HL-60 (cell line): ENCODE results near the gene RPL36A.

Experiments used
- DNase-seq, 2 experiments: peaks; one replicate each; pipeline ENCODE4 v3.0.0-alpha.2; 2010 to 2020; ENCODE audit warnings: low read depth in 1 of 2, low spot score in 1 of 2
- H3K27ac ChIP-seq: fragments of 250-450 bp; sonication (Bioruptor Pico); replicated peaks from 2 replicates; pipeline ENCODE4 v1.5.1; 2020; ENCODE audit warnings: mild to moderate bottlenecking, moderate library complexity
- H3K27me3 ChIP-seq: fragments of 250-450 bp; sonication (Bioruptor Pico); 2 replicates; pipeline ENCODE4 v1.5.1; 2021; ENCODE audit warnings: mild to moderate bottlenecking, moderate library complexity; ENCODE audit not compliant: insufficient read depth, poor library complexity, severe bottlenecking
- H3K4me3 ChIP-seq: replicated peaks from 2 replicates; pipeline ENCODE4 v1.5.1; 2011; ENCODE audit warnings: mild to moderate bottlenecking, control low read depth, low read length; ENCODE audit not compliant: insufficient read depth
- CTCF ChIP-seq: IDR thresholded peaks from one replicate; pipeline ENCODE4 v1.5.1; 2011; ENCODE audit warnings: low read length, control low read depth, inconsistent platforms; ENCODE audit not compliant: insufficient read depth
- GABPA ChIP-seq: IDR thresholded peaks from 2 replicates; pipeline ENCODE4 v1.6.1; 2012; ENCODE audit warnings: low read depth
- POLR2AphosphoS5 ChIP-seq: IDR thresholded peaks from 2 replicates; pipeline ENCODE4 v1.6.1; 2012; ENCODE audit warnings: low read depth
- REST ChIP-seq: IDR thresholded peaks from 2 replicates; pipeline ENCODE4 v1.6.1; 2012; ENCODE audit warnings: low read depth; ENCODE audit not compliant: insufficient replicate concordance
- SPI1 ChIP-seq: IDR thresholded peaks from 2 replicates; pipeline ENCODE4 v1.6.1; 2012; ENCODE audit warnings: low read depth, mild to moderate bottlenecking, borderline replicate concordance

The RPL36A gene

DNA sequence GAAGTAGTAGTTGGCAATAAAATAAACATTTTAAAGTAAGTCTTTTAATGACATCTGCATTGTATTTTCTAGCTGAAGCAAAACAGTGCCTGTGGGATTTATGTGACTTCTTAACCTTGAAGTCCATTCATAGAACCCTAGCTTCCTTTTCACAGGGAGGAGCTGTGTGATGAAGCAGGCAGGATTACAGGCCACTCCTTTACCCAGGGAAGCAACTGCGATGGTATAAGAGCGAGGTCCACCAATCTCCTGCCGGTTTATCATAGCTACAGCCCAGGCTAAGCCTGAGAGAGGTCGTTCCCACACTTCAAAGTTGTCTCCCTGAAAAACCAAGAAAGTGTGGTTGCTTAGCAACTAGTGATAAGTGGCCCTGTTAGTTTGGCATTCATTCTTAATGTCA, 7.0 kb downstream of the RPL36A start:
- TF ChIP-seq CTCF = no peak
- TF ChIP-seq GABPA = no peak
- no peak for TF ChIP-seq SPI1
- no peak for TF ChIP-seq POLR2AphosphoS5
- TF ChIP-seq REST = no peak
- Histone ChIP-seq H3K4me3 (no peak overlapping the region), H3K27me3 (no peaks in the 10 kb centered on the region), H3K27ac (no peak overlapping the region)
- no peak for DNase-seq

GRCh38 chrX:101398694-101399093, 7.9 kb downstream of the RPL36A start:
- DNase-seq = no peak
- TF ChIP-seq CTCF (no peak), POLR2AphosphoS5 (no peak), REST (no peak), GABPA (no peak), SPI1 (no peak)
- Histone ChIP-seq H3K4me3 (no peak overlapping the region), H3K27ac (no peak overlapping the region), H3K27me3 (no peaks in the 10 kb centered on the region)

DNA sequence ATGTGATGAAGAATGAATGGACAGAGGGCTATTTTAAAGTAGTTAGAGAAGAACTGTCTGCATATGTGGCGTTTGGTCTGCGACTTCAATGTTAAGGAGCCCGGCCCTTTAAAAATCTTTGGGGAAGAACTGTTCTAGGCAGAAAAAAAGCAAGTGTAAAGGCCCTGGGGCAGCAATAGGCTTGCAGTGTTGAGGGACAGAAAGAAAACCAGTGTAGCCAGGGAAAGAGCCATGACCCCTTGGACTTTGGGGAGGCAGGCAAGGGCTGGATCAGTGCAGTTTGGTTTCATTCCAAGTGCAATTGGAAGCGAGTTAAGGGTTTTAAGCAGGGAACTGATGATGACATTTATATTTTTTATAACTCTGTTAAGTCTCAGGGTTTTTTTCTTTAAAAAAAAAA, 9.0 kb downstream of the RPL36A start:
- Histone ChIP-seq H3K4me3 (no peak overlapping the region), H3K27me3 (no peaks in the 10 kb centered on the region), H3K27ac (no peak overlapping the region)
- TF ChIP-seq SPI1 (no peak), POLR2AphosphoS5 (no peak), GABPA (no peak), REST (no peak), CTCF (no peak)
- DNase-seq = no peak
